Measurements from ENCODE around the gene TMTC3.
"Not testable (repeated sequence)": the region's sequence is repeated elsewhere in the genome, so short reads cannot be mapped to it uniquely, and the experiment has no call there.

Gene TMTC3

GRCh38 chr12:88139711-88140110, 2.4 kb upstream of the TMTC3 start:
- peaks cover 12% of the 10 kb centered on the region for H3K36me3 ChIP-seq (ENCODE audit: control insufficient read depth, insufficient read depth, low read length)
- 89 to 96% methylated on average over 4 of the region's 4 CpGs for WGBS, 2 experiments (ENCODE audit: insufficient coverage in 2 of 2)

GRCh38 chr12:88141425-88141773, 708 bp upstream of the TMTC3 start:
- H3K9me3 ChIP-seq (ENCODE audit: control insufficient read depth, low read length), result no peaks in the 10 kb centered on the region
- H3K4me1 ChIP-seq (ENCODE audit: control insufficient read depth, insufficient read depth, low read length, poor library complexity, severe bottlenecking), result peaks cover 3% of the 10 kb centered on the region
- H3K4me3 ChIP-seq (ENCODE audit: extremely low read depth, insufficient read depth, low read length, poor library complexity, severe bottlenecking), result peak overlapping the region; percentile 87
- H3K36me3 ChIP-seq (ENCODE audit: control insufficient read depth, insufficient read depth, low read length), result peaks cover 7% of the 10 kb centered on the region
- peak overlapping the region; percentile 61 for H3K27ac ChIP-seq (ENCODE audit: low read depth, low read length, severe bottlenecking)
- WGBS, 2 experiments (ENCODE audit: insufficient coverage in 2 of 2), result 17 to 46% methylated on average over 5 to 7 of the region's 13 CpGs

More at GRCh38 chr12:88139711-88140110, 2.4 kb upstream of the TMTC3 start:
- H3K4me3 ChIP-seq (ENCODE audit: extremely low read depth, insufficient read depth, low read length, poor library complexity, severe bottlenecking); H3K27ac ChIP-seq (ENCODE audit: low read depth, low read length, severe bottlenecking); H3K9me3 ChIP-seq (ENCODE audit: control insufficient read depth, low read length); H3K4me1 ChIP-seq (ENCODE audit: control insufficient read depth, insufficient read depth, low read length, poor library complexity, severe bottlenecking): not testable (repeated sequence)

GRCh38 chr12:88142610-88142991, 494 bp downstream of the TMTC3 start:
- 0 to 2% methylated on average over 9 to 17 of the region's 18 CpGs for WGBS, 2 experiments (ENCODE audit: insufficient coverage in 2 of 2)
- Histone ChIP-seq H3K27ac (ENCODE audit: low read depth, low read length, severe bottlenecking) (peak overlapping the region; percentile 50), H3K36me3 (ENCODE audit: control insufficient read depth, insufficient read depth, low read length) (peaks cover 6% of the 10 kb centered on the region), H3K4me1 (ENCODE audit: control insufficient read depth, insufficient read depth, low read length, poor library complexity, severe bottlenecking) (peaks cover 3% of the 10 kb centered on the region), H3K9me3 (ENCODE audit: control insufficient read depth, low read length) (no peaks in the 10 kb centered on the region), H3K4me3 (ENCODE audit: extremely low read depth, insufficient read depth, low read length, poor library complexity, severe bottlenecking) (peak overlapping the region; percentile 87)

- 93 to 100% methylated on average over 1 to 3 of the region's 5 CpGs for WGBS, 2 experiments (ENCODE audit: insufficient coverage in 2 of 2)
Measured at GRCh38 chr12:88144037-88144436, 1.9 kb downstream of the TMTC3 start.

GRCh38 chr12:88144546-88145468, 2.7 kb downstream of the TMTC3 start:
- WGBS, 2 experiments (ENCODE audit: insufficient coverage in 2 of 2), result 80 to 100% methylated on average over 2 of the region's 3 CpGs
- H3K4me1 ChIP-seq (ENCODE audit: control insufficient read depth, insufficient read depth, low read length, poor library complexity, severe bottlenecking), result peaks cover 3% of the 10 kb centered on the region
- no peak overlapping the region for H3K27ac ChIP-seq (ENCODE audit: low read depth, low read length, severe bottlenecking)
- H3K36me3 ChIP-seq (ENCODE audit: control insufficient read depth, insufficient read depth, low read length), result peaks cover 1% of the 10 kb centered on the region
- H3K9me3 ChIP-seq (ENCODE audit: control insufficient read depth, low read length), result no peaks in the 10 kb centered on the region
- no peak overlapping the region for H3K4me3 ChIP-seq (ENCODE audit: extremely low read depth, insufficient read depth, low read length, poor library complexity, severe bottlenecking)

More at GRCh38 chr12:88144037-88144436, 1.9 kb downstream of the TMTC3 start:
- no peaks in the 10 kb centered on the region for H3K9me3 ChIP-seq (ENCODE audit: control insufficient read depth, low read length)
- no peaks in the 10 kb centered on the region for H3K36me3 ChIP-seq (ENCODE audit: control insufficient read depth, insufficient read depth, low read length)
- no peak overlapping the region for H3K4me3 ChIP-seq (ENCODE audit: extremely low read depth, insufficient read depth, low read length, poor library complexity, severe bottlenecking)
- H3K27ac ChIP-seq (ENCODE audit: low read depth, low read length, severe bottlenecking), result no peak overlapping the region
- peaks cover 3% of the 10 kb centered on the region for H3K4me1 ChIP-seq (ENCODE audit: control insufficient read depth, insufficient read depth, low read length, poor library complexity, severe bottlenecking)

- Histone ChIP-seq H3K9me3 (ENCODE audit: control insufficient read depth, low read length) (no peaks in the 10 kb centered on the region), H3K4me3 (ENCODE audit: extremely low read depth, insufficient read depth, low read length, poor library complexity, severe bottlenecking) (no peak overlapping the region), H3K27ac (ENCODE audit: low read depth, low read length, severe bottlenecking) (no peak overlapping the region), H3K4me1 (ENCODE audit: control insufficient read depth, insufficient read depth, low read length, poor library complexity, severe bottlenecking) (peaks cover 3% of the 10 kb centered on the region), H3K36me3 (ENCODE audit: control insufficient read depth, insufficient read depth, low read length) (peaks cover 3% of the 10 kb centered on the region)
- 55 to 59% methylated on average over 3 of the region's 5 CpGs for WGBS, 2 experiments (ENCODE audit: insufficient coverage in 2 of 2)
Measured at GRCh38 chr12:88145567-88146505, 3.7 kb downstream of the TMTC3 start.

GRCh38 chr12:88150063-88150462, 8.0 kb downstream of the TMTC3 start:
- H3K4me3 ChIP-seq (ENCODE audit: extremely low read depth, insufficient read depth, low read length, poor library complexity, severe bottlenecking), result no peak overlapping the region
- H3K36me3 ChIP-seq (ENCODE audit: control insufficient read depth, insufficient read depth, low read length), result peaks cover 3% of the 10 kb centered on the region
- no peak overlapping the region for H3K27ac ChIP-seq (ENCODE audit: low read depth, low read length, severe bottlenecking)
- 100% methylated on average over 1 to 2 of the region's 2 CpGs for WGBS, 2 experiments (ENCODE audit: insufficient coverage in 2 of 2)
- H3K4me1 ChIP-seq (ENCODE audit: control insufficient read depth, insufficient read depth, low read length, poor library complexity, severe bottlenecking), result no peaks in the 10 kb centered on the region
- no peaks in the 10 kb centered on the region for H3K9me3 ChIP-seq (ENCODE audit: control insufficient read depth, low read length)

GRCh38 chr12:88153959-88154358, 11.9 kb downstream of the TMTC3 start:
- H3K36me3 ChIP-seq (ENCODE audit: control insufficient read depth, insufficient read depth, low read length), result peaks cover 3% of the 10 kb centered on the region
- no peaks in the 10 kb centered on the region for H3K9me3 ChIP-seq (ENCODE audit: control insufficient read depth, low read length)
- WGBS, 2 experiments (ENCODE audit: insufficient coverage in 2 of 2), result no CpG with 5 or more reads among the region's 3 CpGs
- no peak overlapping the region for H3K4me3 ChIP-seq (ENCODE audit: extremely low read depth, insufficient read depth, low read length, poor library complexity, severe bottlenecking)
- H3K4me1 ChIP-seq (ENCODE audit: control insufficient read depth, insufficient read depth, low read length, poor library complexity, severe bottlenecking), result no peaks in the 10 kb centered on the region
- H3K27ac ChIP-seq (ENCODE audit: low read depth, low read length, severe bottlenecking), result no peak overlapping the region

- no peaks in the 10 kb centered on the region for H3K9me3 ChIP-seq (ENCODE audit: control insufficient read depth, low read length)
- WGBS, 2 experiments (ENCODE audit: insufficient coverage in 2 of 2), result 100% methylated on average over 1 of the region's 1 CpG
- no peak overlapping the region for H3K4me3 ChIP-seq (ENCODE audit: extremely low read depth, insufficient read depth, low read length, poor library complexity, severe bottlenecking)
- H3K4me1 ChIP-seq (ENCODE audit: control insufficient read depth, insufficient read depth, low read length, poor library complexity, severe bottlenecking), result no peaks in the 10 kb centered on the region
- H3K36me3 ChIP-seq (ENCODE audit: control insufficient read depth, insufficient read depth, low read length), result no peaks in the 10 kb centered on the region
- H3K27ac ChIP-seq (ENCODE audit: low read depth, low read length, severe bottlenecking), result no peak overlapping the region
Measured at GRCh38 chr12:88156075-88156654, 14.1 kb downstream of the TMTC3 start.

GRCh38 chr12:88163371-88163770, 21.3 kb downstream of the TMTC3 start:
- Histone ChIP-seq H3K9me3 (ENCODE audit: control insufficient read depth, low read length) (no peaks in the 10 kb centered on the region), H3K36me3 (ENCODE audit: control insufficient read depth, insufficient read depth, low read length) (peaks cover 14% of the 10 kb centered on the region), H3K27ac (ENCODE audit: low read depth, low read length, severe bottlenecking) (no peak overlapping the region), H3K4me1 (ENCODE audit: control insufficient read depth, insufficient read depth, low read length, poor library complexity, severe bottlenecking) (no peaks in the 10 kb centered on the region), H3K4me3 (ENCODE audit: extremely low read depth, insufficient read depth, low read length, poor library complexity, severe bottlenecking) (no peak overlapping the region)
- 67% methylated on average over 1 of the region's 2 CpGs; no CpG with 5 or more reads in 1 of the 2 experiments for WGBS, 2 experiments (ENCODE audit: insufficient coverage in 2 of 2)
